GM18498 (cell line): Measurements from ENCODE around the gene ATF6B.
"Not testable (repeated sequence)": the region's sequence is repeated elsewhere in the genome, so short reads cannot be mapped to it uniquely, and the experiment has no call there.

ENCODE experiments used
- ATAC-seq: cut with Tn5 transposase; IDR thresholded peaks from one replicate; pipeline ENCODE4 v1.9.1; 2021; ENCODE audit warnings: mild to moderate bottlenecking, moderate library complexity; ENCODE audit not compliant: unreplicated experiment

Gene ATF6B

DNA sequence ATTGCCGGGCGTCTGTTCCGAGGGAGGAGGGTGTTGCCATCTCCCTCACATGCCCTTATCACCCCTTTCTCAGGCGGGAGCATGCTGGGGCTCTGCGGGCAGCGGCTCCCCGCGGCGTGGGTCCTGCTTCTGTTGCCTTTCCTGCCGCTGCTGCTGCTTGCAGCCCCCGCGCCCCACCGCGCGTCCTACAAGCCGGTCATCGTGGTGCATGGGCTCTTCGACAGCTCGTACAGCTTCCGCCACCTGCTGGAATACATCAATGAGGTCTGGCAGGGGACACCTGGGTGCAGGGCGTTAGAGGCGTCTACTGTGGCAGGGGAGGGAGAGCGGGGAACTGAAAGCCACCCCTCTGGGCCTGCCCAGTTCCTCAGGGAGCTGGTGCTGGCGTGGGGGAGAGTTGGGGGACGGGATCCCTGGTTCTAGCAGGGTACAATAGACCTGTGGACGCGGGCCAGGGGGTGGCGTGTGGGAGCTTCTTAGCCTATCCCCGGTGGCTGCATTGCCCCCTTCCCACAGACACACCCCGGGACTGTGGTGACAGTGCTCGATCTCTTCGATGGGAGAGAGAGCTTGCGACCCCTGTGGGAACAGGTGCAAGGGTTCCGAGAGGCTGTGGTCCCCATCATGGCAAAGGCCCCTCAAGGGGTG is 26.6 kb upstream of the ATF6B start:
- ATAC-seq = peak; percentile 68

- ATAC-seq = peak; percentile 33
These were observed 25.8 kb upstream of the ATF6B start, which contains the start of gene PPT2 for GRCh38 chr6:32153564-32154513. PPT2 (plus strand) TSS chr6:32154141; CDS start chr6:32154595, 454 bp downstream.

- no peak for ATAC-seq
These were observed 24.9 kb upstream of the ATF6B start for GRCh38 chr6:32152769-32153563.

GRCh38 chr6:32151863-32152768 is 24.1 kb upstream of the ATF6B start, which contains the start of gene PRRT1:
PRRT1 (minus strand) TSS chr6:32151939; CDS start chr6:32151827, 112 bp downstream.
- ATAC-seq = no peak

DNA sequence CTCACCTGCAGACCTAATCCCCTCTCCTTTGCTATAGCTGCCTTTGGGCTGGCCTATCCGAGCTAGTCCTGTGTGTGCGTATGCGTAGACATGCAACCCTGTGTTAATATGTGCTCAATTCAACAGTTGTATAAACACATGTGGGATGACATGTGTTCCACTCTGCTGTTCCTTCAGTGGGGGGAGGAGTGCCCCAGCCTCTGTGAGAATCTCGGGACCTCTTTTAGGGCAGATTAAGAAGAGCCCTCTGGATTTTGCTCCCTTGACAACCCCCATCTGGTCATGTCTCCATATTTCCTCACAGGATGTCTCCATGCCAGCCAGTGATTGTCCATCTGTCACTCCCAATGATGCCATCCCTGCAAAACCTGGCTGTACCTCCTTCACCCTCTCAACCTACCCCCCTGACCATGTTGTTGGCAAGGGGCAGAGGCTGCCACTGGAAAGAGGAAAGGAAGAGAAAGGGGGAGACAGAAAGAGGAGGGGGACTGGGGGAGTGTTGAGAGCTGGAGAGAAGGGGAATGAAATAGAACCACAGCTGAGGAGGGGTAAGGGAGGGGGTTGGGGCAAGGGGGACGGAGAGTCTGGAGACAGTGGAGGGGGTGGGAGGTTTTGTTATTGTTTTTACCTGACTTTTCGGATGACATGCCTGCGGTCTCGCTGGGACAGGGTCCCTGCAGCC is 23.3 kb upstream of the ATF6B start:
- no peak for ATAC-seq

- no peak for ATAC-seq
These were observed 22.2 kb upstream of the ATF6B start for GRCh38 chr6:32149932-32150870.

DNA sequence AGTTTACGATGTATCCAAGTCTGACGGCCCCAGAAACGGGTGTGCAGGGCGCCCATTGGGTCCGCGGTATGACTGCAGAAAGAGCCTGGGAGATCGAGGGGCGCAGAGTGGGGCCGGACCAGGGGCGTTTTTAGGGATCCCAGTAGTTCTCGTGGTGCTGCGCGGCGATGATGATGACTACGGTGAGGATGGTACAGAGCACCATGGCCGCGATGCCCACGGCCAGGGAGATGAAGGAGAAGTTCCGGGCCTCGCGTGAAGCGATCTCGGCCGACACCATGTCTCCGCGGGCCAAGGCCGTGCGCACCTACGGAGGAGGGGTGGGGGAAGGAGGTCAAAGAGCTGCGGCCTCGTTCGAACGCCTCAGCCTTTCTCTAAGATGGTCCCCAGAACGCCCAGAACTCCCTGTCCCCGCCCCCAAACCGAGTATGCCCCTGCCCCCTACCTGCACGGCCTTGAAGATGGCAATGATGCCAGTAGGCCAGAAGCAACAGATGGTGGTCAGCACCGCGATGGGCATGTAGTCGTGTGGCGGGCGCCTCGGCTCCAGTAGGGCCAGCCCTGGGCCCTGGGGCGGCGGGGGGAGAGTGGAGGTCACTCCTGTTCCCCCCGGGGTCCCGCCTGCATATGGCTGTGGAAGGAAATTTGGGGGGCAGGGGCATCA is 21.2 kb upstream of the ATF6B start:
- no peak for ATAC-seq

DNA sequence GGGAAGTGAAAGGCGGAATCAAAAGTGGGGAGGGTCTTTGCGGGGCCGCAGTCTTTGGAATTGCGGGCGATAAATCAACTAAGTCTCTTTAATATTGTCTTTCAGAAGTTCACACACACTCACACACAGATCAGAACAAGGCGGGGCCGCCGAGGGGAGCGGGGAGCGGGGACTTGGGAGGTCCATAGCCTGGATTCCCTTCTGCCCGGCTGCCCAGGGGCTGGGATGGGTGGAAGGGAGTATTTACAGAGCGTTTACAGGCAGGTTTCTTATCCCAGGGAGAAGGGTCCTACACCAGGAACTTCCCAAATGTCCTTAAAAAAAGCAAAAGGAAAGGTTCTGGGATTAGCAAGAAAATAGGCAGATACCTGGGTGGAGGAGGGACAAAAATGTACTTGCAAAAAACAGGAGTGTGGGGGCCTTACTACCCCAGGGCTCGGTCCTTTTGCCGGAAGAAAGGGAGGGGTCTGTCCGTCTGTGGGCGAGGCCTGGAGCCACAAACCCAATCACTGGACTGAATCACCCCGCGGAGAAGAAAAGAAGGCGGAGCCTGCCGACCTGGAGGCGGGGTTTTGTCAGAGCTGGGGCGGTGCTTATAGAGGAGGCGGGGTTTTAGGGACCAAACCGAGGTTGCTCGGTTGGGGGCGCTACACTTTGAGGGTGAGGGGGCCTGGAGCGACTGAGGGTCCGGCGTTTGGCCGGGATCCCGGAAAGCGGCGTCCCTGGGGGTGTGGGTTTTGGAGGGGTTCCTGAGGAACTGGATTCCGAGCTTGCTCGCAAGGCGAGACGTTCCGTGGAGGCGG is 20.4 kb upstream of the ATF6B start:
- ATAC-seq = no peak

GRCh38 chr6:32147401-32148132 is 19.5 kb upstream of the ATF6B start:
- no peak for ATAC-seq

- ATAC-seq = no peak
These were observed 18.6 kb upstream of the ATF6B start for GRCh38 chr6:32146687-32147086.

GRCh38 chr6:32146287-32146686 is 18.2 kb upstream of the ATF6B start:
- no peak for ATAC-seq

DNA sequence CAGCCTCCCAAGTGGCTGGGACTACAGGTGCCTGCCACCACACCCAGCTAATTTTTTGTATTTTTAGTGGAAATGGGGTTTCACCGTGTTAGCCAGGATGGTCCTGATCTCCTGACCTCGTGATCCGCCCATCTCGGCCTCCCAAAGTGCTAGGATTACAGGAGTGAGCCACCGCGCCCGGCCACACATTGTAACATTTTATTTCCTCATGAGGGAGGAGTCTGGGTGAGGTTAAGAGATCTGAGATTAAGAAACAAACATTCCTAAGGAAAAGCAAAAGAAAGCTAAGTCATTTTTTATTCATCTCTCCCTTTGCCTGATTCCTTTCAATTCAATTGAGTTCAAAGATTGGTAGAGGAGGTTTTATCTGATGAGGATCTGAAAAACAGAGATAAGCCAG is 16.2 kb upstream of the ATF6B start:
- not testable (repeated sequence) for ATAC-seq

- ATAC-seq = no peak
These were observed 12.5 kb upstream of the ATF6B start for GRCh38 chr6:32140420-32141046.

- ATAC-seq = no peak
These were observed 11.5 kb upstream of the ATF6B start for GRCh38 chr6:32139590-32139989.

GRCh38 chr6:32137454-32137853 is 9.4 kb upstream of the ATF6B start:
- ATAC-seq = no peak

- no peak for ATAC-seq
These were observed 5.7 kb upstream of the ATF6B start for GRCh38 chr6:32133786-32134185.
